ENCODE data around the gene DCDC2C. TPM values are rescaled to one million over a fixed set of nuclear protein-coding genes. Genes with fewer than 3 reads are reported as not detected.

The DCDC2C gene
- total and polyA plus RNA-seq, 2 of the 4 experiments (the other 2 are of a cell fraction): not detected

GRCh38 chr2:3729786-3730185, 26.4 kb downstream of the DCDC2C start:
- intact Hi-C loops (cut with micrococcal nuclease) (loop anchor here (2.0 kb wide), 1 partner anchor 51 kb away; no protein-coding TSS in a partner anchor), dilution Hi-C loops (cut with HindIII; ENCODE audit: low sequenced_read_pairs, unreplicated experiment) (no loop called here), in situ Hi-C loops (cut with MboI; ENCODE audit: low sequenced_read_pairs) (loop anchor here (5.0 kb wide), 1 partner anchor 98 kb away; no protein-coding TSS in a partner anchor)
- no peak overlapping the region for H3K18ac ChIP-seq (ENCODE audit: low read depth, low read length)
- H2AK9ac ChIP-seq (replicated peaks; ENCODE audit: low read depth, low read length, poor library complexity): no peak overlapping the region
- no peak for ATAC-seq (ENCODE audit: low read depth)
- H3K4me1 ChIP-seq (ENCODE audit: control insufficient read depth, insufficient read depth, low read length): no peaks in the 10 kb centered on the region
- H2BK120ac ChIP-seq (ENCODE audit: low read depth, low read length): no peak overlapping the region
- BruUV-seq (replicated peaks): no TSS peak
- H3K36me3 ChIP-seq (ENCODE audit: control insufficient read depth, insufficient read depth, low read length): no peaks in the 10 kb centered on the region
- no peak overlapping the region for H2AFZ ChIP-seq (replicated peaks; ENCODE audit: low read length, poor library complexity)
- H3K9me3 ChIP-seq (ENCODE audit: control insufficient read depth, insufficient read depth, low read length): no peaks in the 10 kb centered on the region
- TF ChIP-seq USF2 (IDR thresholded peaks at IDR 0.05; ENCODE audit: low read depth, low read length) (no peak), SMC3 (IDR thresholded peaks at IDR 0.05; ENCODE audit: low read depth, low read length) (no peak), RFX5 (IDR thresholded peaks at IDR 0.05; ENCODE audit: low read depth, low read length) (no peak), MAFK (IDR thresholded peaks at IDR 0.05; ENCODE audit: low read depth, low read length) (no peak)
- H3K23ac ChIP-seq (ENCODE audit: low read depth, low read length): no peak overlapping the region
- ChIA-PET POLR2A (ENCODE audit: unreplicated experiment) (no interaction called here), CTCF (interaction anchor here (2.1 to 4.9 kb wide), 2 partner anchors 16 to 51 kb away, joined by 14 to 41 read pairs; no protein-coding TSS in a partner anchor)
- H4K20me1 ChIP-seq (ENCODE audit: insufficient read depth, low read length): no peaks in the 10 kb centered on the region
- H4K91ac ChIP-seq (ENCODE audit: insufficient read depth, low read depth, low read length): no peak overlapping the region
- DNase-seq: no peak
- H3K9ac ChIP-seq (ENCODE audit: low read depth, low read length): no peak overlapping the region
- H2AK5ac ChIP-seq (ENCODE audit: low read depth, low read length): no peak overlapping the region
- WGBS, 2 experiments (ENCODE audit: extremely low coverage in 2 of 2, insufficient read length in 1 of 2): 63% methylated on average over 4 of the region's 9 CpGs; no CpG with 5 or more reads in 1 of the 2 experiments
- H3K14ac ChIP-seq (replicated peaks; ENCODE audit: low read depth, low read length): no peak overlapping the region
- H2BK5ac ChIP-seq (ENCODE audit: low read depth, low read length, poor library complexity, severe bottlenecking): no peak overlapping the region
- no peaks in the 10 kb centered on the region for H3K79me1 ChIP-seq (ENCODE audit: low read depth in 1 of 2, low read length in 2 of 2)
- H2BK15ac ChIP-seq (ENCODE audit: low read depth, low read length): no peak overlapping the region
- no peak overlapping the region for H3K56ac ChIP-seq (ENCODE audit: extremely low read depth, insufficient read depth, low read length)
- no peak overlapping the region for H2BK20ac ChIP-seq (ENCODE audit: low read depth, low read length)
- peaks cover 17% of the 10 kb centered on the region for H3K27me3 ChIP-seq (ENCODE audit: control insufficient read depth, insufficient read depth, low read length)
- H4K5ac ChIP-seq (ENCODE audit: low read depth, low read length): no peak overlapping the region
- H3K4ac ChIP-seq (ENCODE audit: low read depth, low read length): no peak overlapping the region
- H4K8ac ChIP-seq (ENCODE audit: low read depth in 2 of 2, low read length in 2 of 2): no peak overlapping the region
- H3K9me1 ChIP-seq (ENCODE audit: insufficient read depth, low read length): no peaks in the 10 kb centered on the region
- no peak overlapping the region for H3K4me2 ChIP-seq (ENCODE audit: low read depth, low read length)
- no peak overlapping the region for H3K4me3 ChIP-seq (ENCODE audit: insufficient read depth, low read depth, low read length)
- no peak overlapping the region for H3K27ac ChIP-seq (ENCODE audit: insufficient read depth, low read length)
